NCI-H1417 treated with DMSO at 0.1 percent for 48 hours (cell line): ENCODE results near the gene ZNF385D.
"Not testable (repeated sequence)": the region's sequence is repeated elsewhere in the genome, so short reads cannot be mapped to it uniquely, and the experiment has no call there.

ENCODE experiments used
- DNase-seq: peaks from one replicate; lab custom pipeline; 2025; lab: John Stamatoyannopoulos, UW

ZNF385D gene

DNA sequence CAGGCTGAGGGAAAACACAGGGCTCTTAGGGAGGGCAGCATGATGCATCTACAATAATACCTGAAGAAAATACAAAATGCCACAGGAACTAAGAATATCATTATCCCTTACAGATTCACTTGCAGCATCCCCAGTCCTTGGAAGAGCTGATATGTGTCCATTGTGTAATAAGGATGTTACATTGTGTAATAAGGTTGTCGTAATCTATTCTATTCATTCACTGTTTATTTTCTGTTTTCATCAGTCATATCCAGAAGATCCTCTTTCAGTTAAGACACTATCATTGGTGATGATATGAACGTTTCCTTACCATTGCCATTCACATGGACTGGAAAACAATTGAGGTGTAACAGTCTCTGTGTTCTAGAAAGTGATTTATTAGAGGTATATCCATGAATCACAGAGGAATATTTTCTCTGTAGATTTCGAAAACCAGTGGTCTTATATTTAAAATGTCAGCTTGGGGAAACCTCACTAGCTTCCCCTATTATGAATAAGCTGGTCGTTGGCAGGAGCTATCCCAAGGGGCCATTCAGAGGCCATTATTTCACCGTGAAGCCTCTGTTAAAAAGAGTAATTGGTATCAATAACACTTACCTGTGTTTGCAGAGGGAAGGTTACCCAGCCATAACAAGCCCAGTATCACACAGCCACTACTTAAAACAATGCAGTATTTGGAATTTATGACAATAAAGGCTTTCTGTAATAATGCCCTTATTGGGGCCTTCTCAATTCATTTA, 241.1 kb downstream of the ZNF385D start:
- DNase-seq = no peak

DNA sequence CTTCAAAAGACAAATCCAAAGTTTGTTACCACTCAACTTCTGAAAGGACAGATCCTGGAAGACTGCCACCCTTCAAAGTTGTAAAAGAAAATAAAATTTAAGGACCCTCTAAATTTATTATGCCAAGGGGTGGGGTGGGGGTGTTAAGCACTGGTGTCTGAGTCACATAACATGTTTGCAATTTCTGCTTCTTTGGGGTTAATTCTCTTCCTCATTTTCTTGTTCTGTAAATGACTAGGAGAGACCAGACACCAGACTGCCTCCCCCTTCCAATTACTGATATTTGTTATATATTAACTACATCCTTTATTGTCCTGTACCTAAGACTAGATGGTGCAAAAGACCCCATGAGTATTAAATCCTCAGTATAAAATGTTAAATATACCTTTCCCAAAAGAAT, 242.8 kb downstream of the ZNF385D start:
- no peak for DNase-seq

DNA sequence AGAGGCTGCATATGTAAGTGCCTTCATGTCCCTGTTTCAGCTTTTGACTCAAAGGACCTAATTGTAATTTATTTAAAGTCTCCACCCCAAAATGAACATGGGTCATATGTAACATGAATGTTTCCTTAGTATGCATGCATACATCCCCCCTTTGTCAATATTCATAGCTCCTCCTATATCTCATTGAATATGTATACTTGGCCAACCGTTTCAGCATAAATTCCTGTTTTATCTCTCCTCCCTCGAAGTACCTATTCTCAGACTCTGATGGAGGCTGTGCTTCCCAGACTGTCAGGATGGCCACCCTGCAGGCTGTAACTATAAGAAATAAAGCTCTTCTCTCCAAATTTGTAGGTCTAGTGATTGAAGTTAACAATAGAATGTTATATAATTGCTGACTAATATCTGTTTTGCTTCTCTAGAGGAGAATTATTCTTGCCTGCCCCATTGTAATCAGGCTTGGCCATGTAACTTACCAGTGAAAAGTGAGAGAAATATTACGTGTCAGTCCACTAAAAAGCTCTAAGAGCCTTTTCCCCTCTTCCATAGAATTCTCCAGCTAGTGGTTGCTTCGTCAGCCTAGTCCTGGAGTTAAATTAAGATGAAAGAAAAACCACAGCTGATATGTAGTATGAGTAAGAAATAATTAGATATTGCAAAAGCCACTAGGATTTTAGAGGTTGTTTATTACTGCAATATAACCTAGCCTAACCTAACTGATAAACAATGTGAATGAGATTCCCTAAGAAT, 245.1 kb downstream of the ZNF385D start:
- DNase-seq = no peak

DNA sequence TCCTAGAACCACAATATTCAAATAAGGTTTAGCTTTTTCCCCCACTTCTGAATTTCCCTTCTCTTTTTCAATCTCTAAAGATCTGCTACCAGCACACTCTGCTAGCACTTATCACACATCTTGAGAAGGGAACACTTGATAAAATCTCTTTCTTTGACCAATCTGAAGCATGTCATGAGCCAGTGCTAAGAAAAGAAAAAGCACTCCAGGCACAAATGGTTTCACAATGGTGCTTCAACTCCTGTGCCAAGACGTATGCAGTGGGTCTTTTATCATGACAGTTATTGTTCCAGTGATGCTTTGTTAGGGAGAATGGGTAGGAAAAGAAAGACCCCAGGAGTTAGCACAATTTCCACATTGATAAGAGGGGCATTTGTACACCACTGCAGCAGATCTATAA, 248.4 kb downstream of the ZNF385D start:
- DNase-seq = no peak

DNA sequence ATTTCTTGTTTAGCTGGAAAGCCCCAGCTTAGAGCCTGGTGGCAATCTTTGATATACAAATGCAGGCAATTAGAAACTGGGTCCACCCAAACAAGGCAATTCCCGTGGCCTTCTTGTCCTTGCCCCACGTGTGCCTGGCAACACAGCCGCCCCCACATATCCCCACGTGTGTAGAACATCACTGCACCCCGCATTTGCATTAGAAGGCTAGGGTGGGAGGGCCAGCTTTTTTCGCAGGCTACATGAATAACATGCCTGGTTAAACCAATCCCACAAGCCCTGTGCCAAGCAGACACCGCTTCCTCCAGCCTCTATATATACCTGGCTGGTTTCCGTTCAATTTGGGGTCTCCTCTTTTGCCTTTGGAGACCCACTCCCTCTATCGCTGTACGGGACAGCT, 250.2 kb downstream of the ZNF385D start:
- DNase-seq = no peak

DNA sequence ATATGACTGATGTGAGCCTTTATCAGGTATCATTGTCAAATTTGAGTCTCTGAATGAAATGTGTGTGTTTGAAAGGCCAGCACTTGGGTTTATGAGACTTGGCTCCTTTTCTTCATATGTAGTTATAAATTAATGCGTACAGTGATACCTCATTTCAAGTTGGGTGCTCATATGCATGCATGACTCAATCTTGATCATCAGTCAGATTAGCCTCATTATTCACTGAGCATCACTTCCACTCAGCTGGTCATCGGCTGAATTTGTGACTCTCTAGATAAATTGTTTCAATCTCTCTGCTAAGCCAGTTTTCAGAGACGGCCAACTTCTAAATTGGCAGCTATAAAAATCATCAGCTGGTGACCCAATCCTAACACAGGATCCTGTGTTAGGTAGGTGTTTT, 260.3 kb downstream of the ZNF385D start:
- DNase-seq = not testable (repeated sequence)

DNA sequence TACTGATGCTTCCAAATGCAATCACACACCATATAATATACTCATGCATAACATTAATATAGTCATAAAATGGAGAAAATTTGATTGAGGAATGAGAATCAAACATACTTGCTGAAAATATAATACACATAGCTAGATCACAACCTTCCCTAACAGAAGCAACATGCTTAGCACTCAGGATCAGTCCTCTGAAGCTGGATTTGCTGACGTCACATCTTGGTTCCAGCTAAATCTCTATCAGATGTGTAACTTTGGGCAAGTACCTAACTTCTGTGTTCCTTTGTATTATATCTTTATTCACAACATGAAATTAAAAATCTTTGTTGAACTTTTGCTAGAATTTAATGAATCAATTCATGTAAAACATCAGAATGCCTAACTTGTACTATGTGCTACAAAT, 263.5 kb downstream of the ZNF385D start:
- no peak for DNase-seq

DNA sequence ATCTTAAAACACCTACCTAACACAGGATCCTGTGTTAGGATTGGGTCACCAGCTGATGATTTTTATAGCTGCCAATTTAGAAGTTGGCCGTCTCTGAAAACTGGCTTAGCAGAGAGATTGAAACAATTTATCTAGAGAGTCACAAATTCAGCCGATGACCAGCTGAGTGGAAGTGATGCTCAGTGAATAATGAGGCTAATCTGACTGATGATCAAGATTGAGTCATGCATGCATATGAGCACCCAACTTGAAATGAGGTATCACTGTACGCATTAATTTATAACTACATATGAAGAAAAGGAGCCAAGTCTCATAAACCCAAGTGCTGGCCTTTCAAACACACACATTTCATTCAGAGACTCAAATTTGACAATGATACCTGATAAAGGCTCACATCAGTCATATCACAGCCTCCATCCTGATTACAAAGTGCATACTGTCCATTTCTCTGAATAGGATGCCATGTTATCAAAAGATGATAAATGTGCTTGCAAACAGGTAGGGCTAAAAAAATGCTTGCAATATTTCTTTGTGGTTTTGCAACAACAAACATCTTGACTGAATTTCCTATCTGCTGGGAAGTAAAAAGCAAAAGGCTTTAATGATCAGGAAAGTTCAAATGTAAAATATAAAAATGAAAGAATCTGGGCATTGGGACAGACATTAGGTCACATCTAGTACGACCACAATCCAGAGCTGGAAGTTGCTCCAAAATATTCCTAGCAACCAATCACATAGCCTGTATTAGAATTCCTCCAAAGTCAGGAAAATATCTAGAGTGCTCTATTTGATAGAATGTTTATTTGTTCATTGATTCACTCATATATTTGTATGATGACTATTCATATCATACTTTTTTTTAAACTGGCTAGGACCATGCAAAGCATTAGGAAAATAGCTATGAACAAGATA, 264.7 kb downstream of the ZNF385D start:
- not testable (repeated sequence) for DNase-seq

DNA sequence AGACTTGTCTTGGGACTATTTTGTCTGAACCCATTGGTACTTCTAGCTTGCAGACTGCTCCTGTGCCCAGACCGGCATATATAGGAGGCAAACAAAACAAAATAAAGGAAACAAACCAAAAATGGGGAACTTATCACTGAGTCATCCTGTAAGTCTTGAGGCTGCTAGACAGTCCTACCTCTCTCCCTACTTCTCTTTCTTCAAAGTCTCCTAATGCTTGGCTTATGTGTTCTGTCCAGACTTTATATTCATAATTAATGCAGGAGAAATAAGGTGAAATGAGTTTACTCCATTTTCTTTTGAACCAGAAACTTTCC, 266.2 kb downstream of the ZNF385D start:
- no peak for DNase-seq

DNA sequence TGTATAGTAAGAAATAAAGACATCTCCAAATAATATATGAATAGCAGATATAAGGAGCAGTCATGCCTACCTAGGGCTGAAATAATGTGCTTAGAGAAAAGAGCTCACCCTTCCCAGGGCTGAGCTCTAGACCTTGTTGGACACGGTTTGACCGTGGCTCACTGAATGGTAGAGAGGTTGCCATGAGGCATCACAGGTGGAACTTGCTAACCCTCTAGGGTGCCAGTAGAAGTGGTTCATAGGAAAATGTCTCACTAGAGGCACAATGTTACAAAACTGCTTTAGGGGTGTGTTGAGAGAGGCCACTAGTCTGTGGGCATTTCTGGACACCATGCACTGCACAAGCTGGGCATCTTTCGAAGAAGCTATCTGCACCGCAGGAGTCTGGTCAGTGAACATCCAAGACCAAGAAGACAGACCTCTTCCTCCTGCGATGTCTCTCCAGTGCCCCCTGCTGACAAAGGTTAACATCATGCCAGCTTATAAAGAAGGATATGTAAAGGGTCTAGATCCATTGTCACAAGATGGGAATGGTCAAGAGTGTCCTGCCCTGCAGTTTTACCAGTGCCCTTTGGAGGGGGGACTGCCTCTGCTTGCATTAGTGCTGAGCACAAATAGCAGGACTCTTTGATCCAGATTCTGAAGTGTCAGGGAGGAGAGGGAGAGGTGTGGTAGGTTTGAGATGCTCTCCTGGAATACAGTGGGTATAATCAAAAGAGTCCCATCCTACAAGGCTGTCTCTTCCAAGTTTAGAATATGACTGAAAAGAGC, 266.8 kb downstream of the ZNF385D start:
- no peak for DNase-seq

DNA sequence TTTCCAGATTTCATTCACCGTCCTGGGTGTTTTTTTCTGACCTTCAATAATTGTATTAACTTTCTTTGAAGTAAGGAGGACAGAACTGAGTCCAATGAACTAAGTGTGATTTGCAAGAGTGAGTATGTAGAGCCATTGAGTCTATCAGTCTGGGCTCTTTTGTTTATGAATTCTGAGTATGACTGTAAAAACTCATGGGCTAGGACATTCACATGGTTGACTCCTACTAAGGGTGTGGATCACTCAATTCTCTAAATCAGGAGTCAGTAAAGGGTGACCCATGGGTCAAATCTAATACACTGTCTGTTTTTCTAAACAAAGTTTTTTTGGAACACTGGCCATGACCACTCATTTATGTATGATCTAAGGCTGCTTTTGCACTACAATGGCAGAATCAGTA, 269.0 kb downstream of the ZNF385D start:
- DNase-seq = no peak

DNA sequence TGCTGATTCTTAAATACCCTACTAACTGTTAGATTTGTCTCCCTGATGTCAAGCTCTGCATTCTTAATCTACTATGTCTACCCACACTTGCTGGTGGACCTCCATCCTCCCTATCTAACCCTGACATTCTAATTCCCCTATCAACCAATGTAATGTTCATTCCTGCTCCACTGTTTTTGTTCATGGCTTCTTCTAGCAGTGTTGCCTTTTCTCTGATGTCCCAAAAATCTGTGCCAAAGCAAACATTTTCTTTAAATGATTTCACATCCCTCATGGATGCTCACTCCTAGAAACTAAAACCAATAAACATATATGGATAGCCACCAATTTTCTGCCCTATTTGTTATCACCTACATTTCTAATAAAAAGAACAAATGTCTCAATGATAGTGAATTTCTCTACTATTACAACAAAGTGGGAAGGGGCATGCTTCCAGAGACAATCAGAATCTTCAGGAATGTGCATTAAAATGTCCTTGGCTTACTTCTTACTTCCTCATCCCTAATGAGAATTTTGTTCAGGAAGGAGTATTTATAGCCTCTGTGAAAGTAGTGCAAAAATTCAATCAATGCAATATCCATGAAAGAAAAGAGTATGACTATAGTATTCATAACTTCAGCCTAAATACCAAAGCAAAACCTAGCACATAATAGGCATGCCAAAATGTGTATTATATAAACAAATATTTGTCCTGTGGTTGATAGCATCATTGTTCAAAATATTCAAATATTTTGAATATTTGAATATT, 273.3 kb downstream of the ZNF385D start:
- DNase-seq = no peak

DNA sequence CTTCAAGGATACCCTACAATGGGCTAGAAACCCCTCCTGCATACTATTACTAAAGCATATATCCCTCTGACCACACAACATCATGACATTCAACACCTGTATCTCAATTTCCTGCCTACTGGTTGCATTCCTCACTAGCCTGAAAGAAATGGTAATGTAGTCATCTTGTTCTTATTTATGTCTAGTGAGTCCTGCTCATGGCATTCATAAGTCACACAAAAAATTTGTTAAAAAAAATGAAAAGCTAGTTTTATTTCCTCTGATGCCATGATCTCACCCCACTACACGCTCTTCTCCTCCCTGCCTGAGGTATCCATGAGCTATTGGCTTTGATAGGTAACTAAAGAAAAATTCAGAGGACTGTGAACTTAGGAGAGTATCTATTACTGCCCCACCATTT, 284.5 kb downstream of the ZNF385D start:
- no peak for DNase-seq

DNA sequence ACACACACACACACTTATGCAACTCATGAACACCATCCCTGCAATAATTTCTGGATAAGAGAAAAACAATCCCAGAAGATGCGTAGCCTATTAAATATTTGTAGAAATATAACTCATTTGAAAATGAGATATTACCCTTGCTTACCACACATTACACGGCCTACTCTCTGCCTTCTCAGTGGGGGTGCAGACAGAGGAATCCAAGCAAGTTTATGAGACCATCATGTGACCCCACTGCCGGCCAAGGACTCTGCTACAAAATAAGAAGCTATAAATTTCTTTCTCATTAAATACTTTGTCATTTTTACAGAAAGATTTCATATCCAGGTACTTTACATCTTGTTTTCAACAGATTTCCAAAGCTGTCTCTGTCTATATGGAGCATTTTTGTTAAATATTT, 286.3 kb downstream of the ZNF385D start:
- no peak for DNase-seq

DNA sequence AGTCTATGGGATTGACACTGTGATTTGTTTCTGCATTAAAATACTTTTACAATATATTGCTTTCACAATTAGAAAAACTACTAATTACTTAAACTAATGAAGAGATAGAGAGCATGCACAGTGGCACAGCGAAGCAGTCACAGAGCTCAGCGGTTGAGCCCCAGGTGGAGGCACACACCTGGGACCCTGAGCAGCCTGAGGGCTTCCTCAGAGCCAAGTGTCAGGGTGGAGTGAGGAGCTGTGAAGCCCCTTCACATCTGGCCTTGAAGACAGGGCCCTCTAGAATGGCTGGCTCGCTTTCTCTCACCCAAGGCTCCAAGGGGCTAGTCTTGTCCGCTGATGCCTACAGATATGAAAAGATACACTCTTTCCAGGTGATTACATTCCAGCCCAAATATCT, 287.7 kb downstream of the ZNF385D start:
- no peak for DNase-seq

DNA sequence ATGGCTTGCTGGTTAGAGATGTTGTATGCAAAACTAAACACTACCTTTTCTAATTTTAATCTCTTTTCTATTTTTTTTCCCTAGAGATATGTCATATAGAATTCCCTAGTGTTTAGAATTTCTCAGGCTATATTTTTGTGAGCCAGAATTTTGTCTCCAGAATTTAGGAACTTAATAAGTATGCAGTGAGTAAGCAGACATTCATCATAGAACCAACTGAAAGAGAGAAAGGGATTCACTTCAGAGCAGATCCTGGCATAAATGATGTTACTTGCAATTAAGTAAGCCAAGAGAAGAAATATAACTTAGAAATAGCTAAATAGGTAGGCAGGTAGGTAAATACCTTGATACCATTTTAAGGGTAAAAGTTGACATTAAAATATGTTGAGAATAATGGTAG, 288.9 kb downstream of the ZNF385D start:
- no peak for DNase-seq

DNA sequence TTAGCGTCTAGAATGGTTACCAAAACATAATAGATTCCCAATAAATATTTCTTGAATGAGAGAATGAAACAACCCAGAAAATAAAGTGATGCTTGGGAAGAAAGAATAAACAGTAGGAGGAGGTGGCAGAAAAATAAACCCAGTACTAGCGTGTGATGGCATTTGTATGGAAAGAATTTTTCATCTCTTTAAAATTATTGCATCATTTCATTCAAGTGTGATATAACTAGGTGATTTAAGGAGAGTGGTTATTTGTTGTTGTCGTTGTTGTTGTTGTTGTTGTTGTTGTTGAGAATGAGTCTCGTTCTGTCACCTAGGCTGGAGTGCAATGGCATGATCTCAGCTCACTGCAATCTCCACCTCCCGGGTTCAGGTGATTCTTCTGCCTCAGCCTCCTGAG, 293.9 kb downstream of the ZNF385D start:
- DNase-seq = no peak

DNA sequence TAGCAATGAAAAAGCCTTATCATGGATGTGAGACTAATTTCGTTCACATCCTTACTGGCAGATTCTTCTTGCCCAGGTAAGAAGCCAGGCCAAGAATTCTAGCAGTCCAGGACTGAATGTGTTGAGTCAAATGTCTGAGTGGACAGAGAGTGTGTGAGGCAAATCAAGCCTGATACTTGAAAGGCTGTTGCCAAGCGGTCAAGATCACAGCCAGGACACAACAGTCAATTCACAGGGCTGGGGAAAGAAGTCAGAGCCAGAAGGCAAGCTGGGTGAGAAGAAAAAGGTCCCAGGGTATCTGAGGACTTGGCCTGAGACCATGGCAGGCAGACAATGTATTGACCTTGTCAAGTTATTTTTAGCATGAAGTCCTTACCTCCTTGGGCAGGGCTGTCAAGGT, 301.3 kb downstream of the ZNF385D start:
- DNase-seq = no peak

DNA sequence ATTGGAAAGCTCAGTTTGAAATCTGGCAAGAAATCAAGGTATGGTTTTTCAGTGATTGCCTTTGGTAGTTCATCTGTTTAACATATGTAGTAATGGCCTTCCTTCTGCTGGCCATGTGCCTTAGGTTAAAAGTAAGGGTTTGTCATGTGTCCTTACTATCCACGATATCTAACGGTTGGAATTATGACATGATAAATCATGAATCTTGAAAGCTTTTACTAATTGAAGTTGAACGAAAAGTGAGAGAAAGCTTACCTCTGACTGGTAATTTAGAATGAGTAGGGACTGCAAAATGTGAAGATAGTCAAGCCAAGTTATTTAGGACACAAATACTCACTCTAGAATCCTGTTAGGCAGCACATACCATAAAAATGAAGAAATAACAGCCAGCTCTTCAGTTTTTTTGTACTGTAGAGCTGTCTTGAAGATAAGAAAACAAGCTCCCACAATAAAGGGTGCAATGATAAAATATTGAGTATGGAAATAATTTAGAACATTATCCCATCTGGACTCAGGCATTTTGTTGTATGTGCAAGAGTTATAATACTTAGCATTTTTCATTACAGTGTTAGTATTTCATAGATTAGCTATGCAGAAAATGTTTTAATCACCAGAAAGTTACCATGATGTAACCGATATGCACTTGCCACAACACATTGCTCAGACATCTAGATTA, 303.4 kb downstream of the ZNF385D start:
- no peak for DNase-seq

DNA sequence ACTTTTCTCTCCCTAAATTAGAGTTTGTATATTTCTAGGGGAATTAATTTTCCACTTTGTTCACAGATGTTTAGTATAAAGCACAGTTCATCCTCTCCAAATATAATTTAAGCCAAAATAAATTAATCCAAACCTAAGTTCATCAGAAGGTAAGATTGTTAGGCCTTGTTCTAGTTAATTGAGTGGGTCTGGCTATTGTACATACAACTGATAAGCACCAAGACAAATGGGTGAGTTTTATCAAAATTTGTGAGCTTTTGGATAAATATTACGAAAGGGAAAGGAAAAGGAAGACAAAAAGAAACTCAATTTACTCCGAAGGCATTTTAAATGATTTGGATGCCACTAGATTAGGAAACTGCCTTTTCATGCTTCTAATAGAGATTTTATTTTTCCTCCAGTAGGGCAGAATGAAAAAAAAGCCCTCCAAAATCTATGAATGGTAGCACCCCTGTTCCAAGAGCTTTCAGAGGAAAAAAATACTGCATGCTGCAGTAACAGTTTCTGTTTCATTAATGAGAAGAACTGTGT, 304.0 kb downstream of the ZNF385D start:
- no peak for DNase-seq

DNA sequence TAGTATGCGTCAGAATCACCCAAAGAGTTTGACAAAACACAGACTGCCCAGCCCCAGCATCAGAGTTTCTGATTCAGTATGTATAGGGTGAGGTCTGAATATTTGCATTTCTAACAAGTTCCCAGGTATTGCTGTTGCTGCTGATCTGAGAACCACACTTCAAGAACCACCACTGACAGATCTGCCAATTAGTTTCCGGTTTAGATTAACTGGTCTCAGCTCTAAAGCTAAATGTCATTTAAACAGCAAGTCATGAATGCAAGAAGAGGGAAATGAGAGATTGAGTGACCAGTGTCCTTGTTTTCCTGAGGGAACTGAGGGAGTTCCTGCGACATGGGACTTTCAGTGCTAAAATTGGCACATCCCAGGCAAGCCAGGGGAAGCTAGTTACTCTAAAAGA, 305.0 kb downstream of the ZNF385D start:
- no peak for DNase-seq
